HepG2 (cell line): ENCODE data around the gene WDR83. TPM values are rescaled to one million over a fixed set of nuclear protein-coding genes. Genes with fewer than 3 reads are reported as not detected.

Experiments
- MAFF ChIP-seq: IDR thresholded peaks from 2 replicates; pipeline ENCODE4 v1.6.1; 2011; ENCODE audit warnings: low read depth, low read length, improper control_type of control experiment
- RBM22 ChIP-seq: fragments of 200-400 bp; formaldehyde crosslinking; optimal IDR thresholded peaks from 2 replicates; pipeline ENCODE3; 2017; ENCODE audit warnings: mild to moderate bottlenecking, low read length, moderate library complexity
- ZBTB38 ChIP-seq: sonication (generic); formaldehyde crosslinking; IDR thresholded peaks from 2 replicates; pipeline ENCODE4 v1.5.1; 2020; ENCODE audit warnings: mild to moderate bottlenecking, missing genetic modification reagents
- polyA plus RNA-seq, 8 experiments: library from polyadenylated mRNA; depleted of rRNA in 3 of 8; stranded (reverse) in 7 of 8; unstranded in 1 of 8; fragments of >200 nt; fragmentation: Illumina TruSeq in 4 of 8; extraction: Trizol in 4 of 8; gene quantifications; 2 replicates each; pipeline versions ENCODE4 v1.2.1 to v1.2.3, GENCODE V29; 2011 to 2016; ENCODE audit warnings: low read depth in 4 of 8, missing spikeins in 1 of 8, mixed read lengths in 1 of 8; ENCODE audit not compliant: insufficient read depth in 1 of 8
- total RNA-seq, 5 experiments: library from RNA; depleted of rRNA; stranded (reverse); fragments of >200 nt; fragmentation: Illumina TruSeq; extraction: Trizol; gene quantifications; 2 replicates each; pipeline ENCODE4 v1.2.3, GENCODE V29; 2016; ENCODE audit warnings: low read depth in 1 of 5
- TF ChIP-seq, protein P1 (sequence below): sonication (generic); formaldehyde crosslinking; IDR thresholded peaks from 2 replicates; pipeline ENCODE4 v1.8.1; 2022; ENCODE audit warnings: low read depth, mild to moderate bottlenecking, missing genetic modification reagents
- TF ChIP-seq, protein P2 (sequence below): sonication (generic); formaldehyde crosslinking; IDR thresholded peaks from 2 replicates; pipeline ENCODE4 v1.5.0; 2020; ENCODE audit warnings: mild to moderate bottlenecking, missing genetic modification reagents, moderate library complexity
- TF ChIP-seq, protein P3 (sequence below): sonication (generic); formaldehyde crosslinking; IDR thresholded peaks from 2 replicates; pipeline ENCODE4 v1.4.0; 2020; ENCODE audit warnings: missing genetic modification reagents
- TF ChIP-seq, protein P4 (sequence below): IDR thresholded peaks from 2 replicates; pipeline ENCODE4 v1.6.1; 2016; ENCODE audit warnings: mild to moderate bottlenecking, missing biosample characterization, missing genetic modification reagents
- TF ChIP-seq, protein P5 (sequence below): sonication (generic); formaldehyde crosslinking; IDR thresholded peaks from 2 replicates; pipeline ENCODE4 v1.5.0; 2020; ENCODE audit warnings: mild to moderate bottlenecking, missing genetic modification reagents, borderline replicate concordance
- TF ChIP-seq, protein P6 (sequence below): sonication (generic); formaldehyde crosslinking; IDR thresholded peaks from 2 replicates; pipeline ENCODE4 v1.5.0; 2020; ENCODE audit warnings: missing genetic modification reagents, mild to moderate bottlenecking, borderline replicate concordance
- TF ChIP-seq, protein P7 (sequence below): sonication (generic); formaldehyde crosslinking; IDR thresholded peaks from 2 replicates; pipeline ENCODE4 v1.8.1; 2023; ENCODE audit warnings: missing genetic modification reagents, mild to moderate bottlenecking, borderline replicate concordance
- TF ChIP-seq, protein P8 (sequence below): sonication (generic); formaldehyde crosslinking; IDR thresholded peaks from 2 replicates; pipeline ENCODE4 v1.8.1; 2023; ENCODE audit warnings: mild to moderate bottlenecking, missing genetic modification reagents, borderline replicate concordance

The WDR83 gene
- total and polyA plus RNA-seq, 2 of the 13 experiments (the other 11 are each of a cell fraction or from before 2014, with no cell fraction given) = 4.5 to 10.7 TPM

DNA sequence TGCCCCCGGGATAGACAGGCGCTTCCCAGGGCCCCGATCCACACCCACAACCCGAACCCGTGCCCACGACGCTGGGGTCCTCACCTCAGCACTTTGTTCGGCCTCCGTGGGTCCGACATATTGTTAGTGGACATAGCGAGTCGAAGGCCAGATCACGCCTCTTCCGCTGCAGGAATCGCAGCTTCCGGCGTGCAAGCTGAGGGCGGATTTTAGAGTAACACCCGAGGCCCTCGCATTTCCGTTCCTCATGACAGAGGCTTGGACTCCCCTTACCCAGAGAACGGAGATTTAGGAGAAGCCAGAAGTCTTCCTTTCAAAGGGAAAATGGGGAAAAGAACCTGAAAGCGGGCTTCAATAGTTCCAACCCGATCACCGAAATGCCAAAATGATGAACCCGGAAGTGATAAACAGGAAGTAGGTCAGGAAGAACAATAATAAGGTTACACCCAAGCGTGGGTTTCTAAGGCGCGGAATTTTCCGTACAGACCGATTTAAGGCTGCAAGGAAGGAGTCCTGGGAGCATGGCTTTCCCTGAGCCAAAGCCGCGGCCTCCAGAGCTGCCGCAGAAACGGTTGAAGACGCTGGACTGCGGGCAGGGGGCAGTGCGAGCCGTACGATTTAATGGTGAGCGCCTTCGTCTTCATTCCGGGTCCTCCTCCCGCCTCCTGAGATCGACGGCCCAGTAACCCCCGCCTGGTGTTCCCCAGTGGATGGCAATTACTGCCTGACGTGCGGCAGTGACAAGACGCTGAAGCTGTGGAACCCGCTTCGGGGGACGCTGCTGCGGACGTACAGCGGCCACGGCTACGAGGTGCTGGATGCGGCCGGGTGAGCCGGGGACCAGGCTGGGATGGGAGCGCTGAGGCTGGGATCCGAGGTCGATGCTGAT is 2.9 kb downstream of the WDR83 start (continued):
- TF ChIP-seq, protein P1, sequence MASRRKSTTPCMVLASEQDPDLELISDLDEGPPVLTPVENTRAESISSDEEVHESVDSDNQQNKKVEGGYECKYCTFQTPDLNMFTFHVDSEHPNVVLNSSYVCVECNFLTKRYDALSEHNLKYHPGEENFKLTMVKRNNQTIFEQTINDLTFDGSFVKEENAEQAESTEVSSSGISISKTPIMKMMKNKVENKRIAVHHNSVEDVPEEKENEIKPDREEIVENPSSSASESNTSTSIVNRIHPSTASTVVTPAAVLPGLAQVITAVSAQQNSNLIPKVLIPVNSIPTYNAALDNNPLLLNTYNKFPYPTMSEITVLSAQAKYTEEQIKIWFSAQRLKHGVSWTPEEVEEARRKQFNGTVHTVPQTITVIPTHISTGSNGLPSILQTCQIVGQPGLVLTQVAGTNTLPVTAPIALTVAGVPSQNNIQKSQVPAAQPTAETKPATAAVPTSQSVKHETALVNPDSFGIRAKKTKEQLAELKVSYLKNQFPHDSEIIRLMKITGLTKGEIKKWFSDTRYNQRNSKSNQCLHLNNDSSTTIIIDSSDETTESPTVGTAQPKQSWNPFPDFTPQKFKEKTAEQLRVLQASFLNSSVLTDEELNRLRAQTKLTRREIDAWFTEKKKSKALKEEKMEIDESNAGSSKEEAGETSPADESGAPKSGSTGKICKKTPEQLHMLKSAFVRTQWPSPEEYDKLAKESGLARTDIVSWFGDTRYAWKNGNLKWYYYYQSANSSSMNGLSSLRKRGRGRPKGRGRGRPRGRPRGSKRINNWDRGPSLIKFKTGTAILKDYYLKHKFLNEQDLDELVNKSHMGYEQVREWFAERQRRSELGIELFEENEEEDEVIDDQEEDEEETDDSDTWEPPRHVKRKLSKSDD (CRISPR knock-in tag) = no peak
- TF ChIP-seq, protein P2, sequence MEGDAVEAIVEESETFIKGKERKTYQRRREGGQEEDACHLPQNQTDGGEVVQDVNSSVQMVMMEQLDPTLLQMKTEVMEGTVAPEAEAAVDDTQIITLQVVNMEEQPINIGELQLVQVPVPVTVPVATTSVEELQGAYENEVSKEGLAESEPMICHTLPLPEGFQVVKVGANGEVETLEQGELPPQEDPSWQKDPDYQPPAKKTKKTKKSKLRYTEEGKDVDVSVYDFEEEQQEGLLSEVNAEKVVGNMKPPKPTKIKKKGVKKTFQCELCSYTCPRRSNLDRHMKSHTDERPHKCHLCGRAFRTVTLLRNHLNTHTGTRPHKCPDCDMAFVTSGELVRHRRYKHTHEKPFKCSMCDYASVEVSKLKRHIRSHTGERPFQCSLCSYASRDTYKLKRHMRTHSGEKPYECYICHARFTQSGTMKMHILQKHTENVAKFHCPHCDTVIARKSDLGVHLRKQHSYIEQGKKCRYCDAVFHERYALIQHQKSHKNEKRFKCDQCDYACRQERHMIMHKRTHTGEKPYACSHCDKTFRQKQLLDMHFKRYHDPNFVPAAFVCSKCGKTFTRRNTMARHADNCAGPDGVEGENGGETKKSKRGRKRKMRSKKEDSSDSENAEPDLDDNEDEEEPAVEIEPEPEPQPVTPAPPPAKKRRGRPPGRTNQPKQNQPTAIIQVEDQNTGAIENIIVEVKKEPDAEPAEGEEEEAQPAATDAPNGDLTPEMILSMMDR (CRISPR knock-in tag) = no peak
- TF ChIP-seq MAFF = no peak
- TF ChIP-seq, protein P3, sequence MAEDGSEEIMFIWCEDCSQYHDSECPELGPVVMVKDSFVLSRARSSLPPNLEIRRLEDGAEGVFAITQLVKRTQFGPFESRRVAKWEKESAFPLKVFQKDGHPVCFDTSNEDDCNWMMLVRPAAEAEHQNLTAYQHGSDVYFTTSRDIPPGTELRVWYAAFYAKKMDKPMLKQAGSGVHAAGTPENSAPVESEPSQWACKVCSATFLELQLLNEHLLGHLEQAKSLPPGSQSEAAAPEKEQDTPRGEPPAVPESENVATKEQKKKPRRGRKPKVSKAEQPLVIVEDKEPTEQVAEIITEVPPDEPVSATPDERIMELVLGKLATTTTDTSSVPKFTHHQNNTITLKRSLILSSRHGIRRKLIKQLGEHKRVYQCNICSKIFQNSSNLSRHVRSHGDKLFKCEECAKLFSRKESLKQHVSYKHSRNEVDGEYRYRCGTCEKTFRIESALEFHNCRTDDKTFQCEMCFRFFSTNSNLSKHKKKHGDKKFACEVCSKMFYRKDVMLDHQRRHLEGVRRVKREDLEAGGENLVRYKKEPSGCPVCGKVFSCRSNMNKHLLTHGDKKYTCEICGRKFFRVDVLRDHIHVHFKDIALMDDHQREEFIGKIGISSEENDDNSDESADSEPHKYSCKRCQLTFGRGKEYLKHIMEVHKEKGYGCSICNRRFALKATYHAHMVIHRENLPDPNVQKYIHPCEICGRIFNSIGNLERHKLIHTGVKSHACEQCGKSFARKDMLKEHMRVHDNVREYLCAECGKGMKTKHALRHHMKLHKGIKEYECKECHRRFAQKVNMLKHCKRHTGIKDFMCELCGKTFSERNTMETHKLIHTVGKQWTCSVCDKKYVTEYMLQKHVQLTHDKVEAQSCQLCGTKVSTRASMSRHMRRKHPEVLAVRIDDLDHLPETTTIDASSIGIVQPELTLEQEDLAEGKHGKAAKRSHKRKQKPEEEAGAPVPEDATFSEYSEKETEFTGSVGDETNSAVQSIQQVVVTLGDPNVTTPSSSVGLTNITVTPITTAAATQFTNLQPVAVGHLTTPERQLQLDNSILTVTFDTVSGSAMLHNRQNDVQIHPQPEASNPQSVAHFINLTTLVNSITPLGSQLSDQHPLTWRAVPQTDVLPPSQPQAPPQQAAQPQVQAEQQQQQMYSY (CRISPR knock-in tag) = no peak
- TF ChIP-seq, protein P4, sequence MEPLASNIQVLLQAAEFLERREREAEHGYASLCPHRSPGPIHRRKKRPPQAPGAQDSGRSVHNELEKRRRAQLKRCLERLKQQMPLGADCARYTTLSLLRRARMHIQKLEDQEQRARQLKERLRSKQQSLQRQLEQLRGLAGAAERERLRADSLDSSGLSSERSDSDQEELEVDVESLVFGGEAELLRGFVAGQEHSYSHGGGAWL (CRISPR knock-in tag) = peak; percentile 61
- TF ChIP-seq RBM22 = peak; percentile 87
- TF ChIP-seq, protein P5, sequence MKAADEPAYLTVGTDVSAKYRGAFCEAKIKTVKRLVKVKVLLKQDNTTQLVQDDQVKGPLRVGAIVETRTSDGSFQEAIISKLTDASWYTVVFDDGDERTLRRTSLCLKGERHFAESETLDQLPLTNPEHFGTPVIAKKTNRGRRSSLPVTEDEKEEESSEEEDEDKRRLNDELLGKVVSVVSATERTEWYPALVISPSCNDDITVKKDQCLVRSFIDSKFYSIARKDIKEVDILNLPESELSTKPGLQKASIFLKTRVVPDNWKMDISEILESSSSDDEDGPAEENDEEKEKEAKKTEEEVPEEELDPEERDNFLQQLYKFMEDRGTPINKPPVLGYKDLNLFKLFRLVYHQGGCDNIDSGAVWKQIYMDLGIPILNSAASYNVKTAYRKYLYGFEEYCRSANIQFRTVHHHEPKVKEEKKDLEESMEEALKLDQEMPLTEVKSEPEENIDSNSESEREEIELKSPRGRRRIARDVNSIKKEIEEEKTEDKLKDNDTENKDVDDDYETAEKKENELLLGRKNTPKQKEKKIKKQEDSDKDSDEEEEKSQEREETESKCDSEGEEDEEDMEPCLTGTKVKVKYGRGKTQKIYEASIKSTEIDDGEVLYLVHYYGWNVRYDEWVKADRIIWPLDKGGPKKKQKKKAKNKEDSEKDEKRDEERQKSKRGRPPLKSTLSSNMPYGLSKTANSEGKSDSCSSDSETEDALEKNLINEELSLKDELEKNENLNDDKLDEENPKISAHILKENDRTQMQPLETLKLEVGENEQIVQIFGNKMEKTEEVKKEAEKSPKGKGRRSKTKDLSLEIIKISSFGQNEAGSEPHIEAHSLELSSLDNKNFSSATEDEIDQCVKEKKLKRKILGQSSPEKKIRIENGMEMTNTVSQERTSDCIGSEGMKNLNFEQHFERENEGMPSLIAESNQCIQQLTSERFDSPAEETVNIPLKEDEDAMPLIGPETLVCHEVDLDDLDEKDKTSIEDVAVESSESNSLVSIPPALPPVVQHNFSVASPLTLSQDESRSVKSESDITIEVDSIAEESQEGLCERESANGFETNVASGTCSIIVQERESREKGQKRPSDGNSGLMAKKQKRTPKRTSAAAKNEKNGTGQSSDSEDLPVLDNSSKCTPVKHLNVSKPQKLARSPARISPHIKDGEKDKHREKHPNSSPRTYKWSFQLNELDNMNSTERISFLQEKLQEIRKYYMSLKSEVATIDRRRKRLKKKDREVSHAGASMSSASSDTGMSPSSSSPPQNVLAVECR (CRISPR knock-in tag) = peak; percentile 93
- TF ChIP-seq, protein P6, sequence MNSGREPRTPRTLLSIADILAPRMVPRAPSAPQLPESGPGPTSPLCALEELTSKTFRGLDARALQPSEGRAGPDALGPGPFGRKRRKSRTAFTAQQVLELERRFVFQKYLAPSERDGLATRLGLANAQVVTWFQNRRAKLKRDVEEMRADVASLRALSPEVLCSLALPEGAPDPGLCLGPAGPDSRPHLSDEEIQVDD (CRISPR knock-in tag) = no peak
- TF ChIP-seq, protein P7, sequence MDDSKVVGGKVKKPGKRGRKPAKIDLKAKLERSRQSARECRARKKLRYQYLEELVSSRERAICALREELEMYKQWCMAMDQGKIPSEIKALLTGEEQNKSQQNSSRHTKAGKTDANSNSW = no peak
- TF ChIP-seq, protein P8, sequence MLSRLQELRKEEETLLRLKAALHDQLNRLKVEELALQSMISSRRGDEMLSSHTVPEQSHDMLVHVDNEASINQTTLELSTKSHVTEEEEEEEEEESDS (CRISPR knock-in tag) = no peak
- no peak; the same call in 1 of the 2 replicates for TF ChIP-seq ZBTB38 (CRISPR knock-in tag)
